HG03432 (cell line): ENCODE data around the gene CMKLR1.

Source experiments
- ATAC-seq: cut with Tn5 transposase; IDR thresholded peaks from one replicate; pipeline ENCODE4 v1.9.1; 2021; ENCODE audit warnings: mild to moderate bottlenecking, moderate library complexity; ENCODE audit not compliant: unreplicated experiment

The CMKLR1 gene

GRCh38 chr12:108238474-108238873 is 100.6 kb downstream of the CMKLR1 start:
- no peak for ATAC-seq
